Measurements from ENCODE around the gene HERPUD1.

The HERPUD1 gene

DNA sequence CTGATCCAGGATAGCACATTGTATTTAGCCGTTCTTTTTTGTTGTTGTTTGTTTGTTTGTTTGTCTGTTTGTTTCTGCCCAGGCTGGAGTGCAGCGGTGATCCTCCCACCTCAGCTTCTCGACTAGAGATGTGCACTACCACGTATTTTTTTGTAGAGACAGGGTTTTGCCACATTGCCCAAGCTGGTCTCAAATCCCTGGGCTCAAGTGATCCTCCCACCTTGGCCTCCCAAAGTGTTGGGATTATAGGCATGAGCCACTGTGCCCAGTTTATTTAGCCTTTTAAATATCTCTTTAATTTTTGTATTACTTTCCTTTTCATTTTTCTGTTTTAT, 48.2 kb downstream of the HERPUD1 start:
- Histone ChIP-seq H3K27ac (ENCODE audit: extremely low read depth, low read depth, low read length) (no peak overlapping the region), H3K4me1 (ENCODE audit: control insufficient read depth, insufficient read depth, low read length) (no peaks in the 10 kb centered on the region), H3K9me3 (ENCODE audit: control insufficient read depth, insufficient read depth, low read depth, low read length) (no peaks in the 10 kb centered on the region), H3K36me3 (ENCODE audit: control insufficient read depth in 2 of 2, insufficient read depth in 1 of 2, low read length in 2 of 2) (no peaks in the 10 kb centered on the region), H3K4me3 (ENCODE audit: low read depth, low read length) (no peak overlapping the region)
- ChIA-PET POLR2A (interaction anchor here (1.2 kb wide), 1 partner anchor 9 kb away, joined by 3 read pairs; the partner anchor contains the start of gene NLRC5), CTCF (no interaction called here)
- no peak for TF ChIP-seq ZNF510 (tag by site-specific recombination; IDR thresholded peaks at IDR 0.05; ENCODE audit: insufficient replicate concordance)
- no peak for TF ChIP-seq SP2 (tag by site-specific recombination; IDR thresholded peaks at IDR 0.05)

DNA sequence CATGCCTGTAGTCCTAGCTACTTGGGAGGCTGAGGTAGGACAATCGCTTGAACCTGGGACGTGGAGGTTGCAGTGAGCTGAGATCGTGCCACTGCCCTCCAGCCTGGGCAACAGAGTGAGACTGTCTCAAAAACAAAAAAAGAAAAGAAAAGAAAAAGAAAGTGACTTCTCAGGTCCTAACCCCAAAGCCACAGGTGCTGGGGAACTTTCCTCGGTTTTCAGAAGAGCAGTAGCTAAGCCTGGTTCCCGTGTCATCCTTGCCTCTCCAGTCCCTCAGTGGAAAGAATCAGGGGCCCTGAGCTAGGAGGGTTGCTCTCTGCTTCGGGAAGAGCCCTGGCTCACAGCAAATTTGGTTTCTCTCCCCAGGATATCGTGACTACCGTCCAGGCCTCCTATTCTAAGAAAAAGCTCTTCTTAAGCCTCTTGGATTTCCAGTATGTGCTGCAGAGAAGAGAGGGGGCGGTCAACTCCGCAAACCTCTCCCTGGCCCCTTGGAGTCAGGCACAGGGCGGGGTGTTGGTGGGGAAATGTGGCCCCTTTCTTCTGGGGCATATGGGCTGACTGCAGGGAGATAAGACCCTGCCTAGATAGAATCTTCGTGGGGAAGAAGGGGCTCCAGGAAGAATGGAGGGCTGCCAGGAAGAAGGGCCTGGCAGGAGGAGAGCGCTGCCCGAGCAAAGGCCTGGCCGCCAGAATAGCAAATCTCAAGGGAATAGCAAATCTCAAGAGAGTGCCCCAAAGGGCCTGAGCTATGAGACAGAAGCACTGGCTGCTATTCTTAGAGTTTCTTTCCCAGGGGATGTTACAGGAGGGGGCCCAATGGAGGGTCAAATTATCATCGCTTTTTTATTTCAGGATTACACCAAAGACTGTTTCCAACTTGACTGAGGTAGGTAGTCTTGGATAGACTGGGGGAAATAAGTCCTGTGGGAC, 49.1 kb downstream of the HERPUD1 start:
- no peaks in the 10 kb centered on the region for H3K4me1 ChIP-seq (ENCODE audit: control insufficient read depth, insufficient read depth, low read length)
- no peaks in the 10 kb centered on the region for H3K36me3 ChIP-seq (ENCODE audit: control insufficient read depth in 2 of 2, insufficient read depth in 1 of 2, low read length in 2 of 2)
- no peak overlapping the region for H3K4me3 ChIP-seq (ENCODE audit: low read depth, low read length)
- no peak overlapping the region for H3K27ac ChIP-seq (ENCODE audit: extremely low read depth, low read depth, low read length)
- POLR2A ChIA-PET, result interaction anchor here (1.2 kb wide), 1 partner anchor 8 kb away, joined by 3 read pairs; the partner anchor contains the start of gene NLRC5
- CTCF ChIA-PET, result interaction anchor here (0.7 kb wide), 1 partner anchor 17 kb away, joined by 4 read pairs; no protein-coding TSS in a partner anchor
- H3K9me3 ChIP-seq (ENCODE audit: control insufficient read depth, insufficient read depth, low read depth, low read length), result no peaks in the 10 kb centered on the region
- no peak for TF ChIP-seq ZNF155 (tag by site-specific recombination; IDR thresholded peaks at IDR 0.05)
- TF ChIP-seq ZNF560 (tag by site-specific recombination; IDR thresholded peaks at IDR 0.05; ENCODE audit: borderline replicate concordance), result no peak
- no peak for TF ChIP-seq ZNF366 (tag by site-specific recombination; conservative IDR thresholded peaks at IDR 0.05)
- TF ChIP-seq ZBTB7A (tag by site-specific recombination; IDR thresholded peaks at IDR 0.05; ENCODE audit: low read depth), result no peak
- TF ChIP-seq ZNF626 (tag by site-specific recombination; IDR thresholded peaks at IDR 0.05), result no peak
- TF ChIP-seq ZNF677 (tag by site-specific recombination; IDR thresholded peaks at IDR 0.05), result no peak
- TF ChIP-seq, protein P1, sequence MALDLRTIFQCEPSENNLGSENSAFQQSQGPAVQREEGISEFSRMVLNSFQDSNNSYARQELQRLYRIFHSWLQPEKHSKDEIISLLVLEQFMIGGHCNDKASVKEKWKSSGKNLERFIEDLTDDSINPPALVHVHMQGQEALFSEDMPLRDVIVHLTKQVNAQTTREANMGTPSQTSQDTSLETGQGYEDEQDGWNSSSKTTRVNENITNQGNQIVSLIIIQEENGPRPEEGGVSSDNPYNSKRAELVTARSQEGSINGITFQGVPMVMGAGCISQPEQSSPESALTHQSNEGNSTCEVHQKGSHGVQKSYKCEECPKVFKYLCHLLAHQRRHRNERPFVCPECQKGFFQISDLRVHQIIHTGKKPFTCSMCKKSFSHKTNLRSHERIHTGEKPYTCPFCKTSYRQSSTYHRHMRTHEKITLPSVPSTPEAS (tag by site-specific recombination; IDR thresholded peaks at IDR 0.05), result no peak
- TF ChIP-seq OSR2 (tag by site-specific recombination; IDR thresholded peaks at IDR 0.05), result no peak
- no peak for TF ChIP-seq ZNF121 (tag by site-specific recombination; IDR thresholded peaks at IDR 0.05)
- TF ChIP-seq, protein P2, sequence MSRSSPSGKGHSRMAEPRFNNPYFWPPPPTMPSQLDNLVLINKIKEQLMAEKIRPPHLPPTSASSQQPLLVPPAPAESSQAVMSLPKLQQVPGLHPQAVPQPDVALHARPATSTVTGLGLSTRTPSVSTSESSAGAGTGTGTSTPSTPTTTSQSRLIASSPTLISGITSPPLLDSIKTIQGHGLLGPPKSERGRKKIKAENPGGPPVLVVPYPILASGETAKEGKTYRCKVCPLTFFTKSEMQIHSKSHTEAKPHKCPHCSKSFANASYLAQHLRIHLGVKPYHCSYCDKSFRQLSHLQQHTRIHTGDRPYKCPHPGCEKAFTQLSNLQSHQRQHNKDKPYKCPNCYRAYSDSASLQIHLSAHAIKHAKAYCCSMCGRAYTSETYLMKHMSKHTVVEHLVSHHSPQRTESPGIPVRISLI (tag by site-specific recombination; IDR thresholded peaks at IDR 0.05), result no peak
- no peak for TF ChIP-seq HOXA7 (CRISPR knock-in tag; IDR thresholded peaks at IDR 0.05; ENCODE audit: borderline replicate concordance)
- TF ChIP-seq ZFP69B (tag by site-specific recombination; IDR thresholded peaks at IDR 0.05), result no peak
- no peak for TF ChIP-seq ZNF114 (tag by site-specific recombination; IDR thresholded peaks at IDR 0.05)
- no peak for TF ChIP-seq TCF7L2 (IDR thresholded peaks at IDR 0.05; ENCODE audit: borderline replicate concordance, low read depth, low read length)
- no peak for TF ChIP-seq WT1 (tag by site-specific recombination; IDR thresholded peaks at IDR 0.05)
- TF ChIP-seq ZSCAN23 (tag by site-specific recombination; IDR thresholded peaks at IDR 0.05), result no peak
- no peak for TF ChIP-seq ZNF354C (tag by site-specific recombination; IDR thresholded peaks at IDR 0.05; ENCODE audit: borderline replicate concordance, low read depth)

DNA sequence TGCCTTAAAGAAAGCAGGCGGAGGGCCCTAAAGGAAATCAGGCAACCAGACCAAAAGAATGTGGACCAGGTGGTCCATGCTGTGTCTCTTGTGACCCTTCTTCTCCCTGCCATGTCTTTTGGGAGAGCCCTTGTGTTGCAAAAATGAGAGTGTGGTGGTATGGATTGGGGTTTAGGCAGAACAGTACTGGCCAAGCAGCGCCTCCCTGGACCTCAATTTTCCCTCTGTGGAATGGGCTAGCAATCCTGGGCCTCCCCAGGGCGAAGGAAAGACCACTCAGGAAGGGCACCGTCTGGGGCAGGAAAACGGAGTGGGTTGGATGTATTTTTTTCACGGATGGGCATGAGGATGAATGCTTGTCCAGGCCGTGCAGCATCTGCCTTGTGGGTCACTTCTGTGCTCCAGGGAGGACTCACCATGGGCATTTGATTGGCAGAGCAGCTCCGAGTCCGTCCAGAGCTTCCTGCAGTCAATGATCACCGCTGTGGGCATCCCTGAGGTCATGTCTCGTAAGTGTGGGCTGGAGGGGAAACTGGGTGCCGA, 49.9 kb downstream of the HERPUD1 start:
- ChIA-PET POLR2A (no interaction called here), CTCF (interaction anchor here (0.7 kb wide), 1 partner anchor 18 kb away, joined by 4 read pairs; no protein-coding TSS in a partner anchor)
- Histone ChIP-seq H3K9me3 (ENCODE audit: control insufficient read depth, insufficient read depth, low read depth, low read length) (no peaks in the 10 kb centered on the region), H3K27ac (ENCODE audit: extremely low read depth, low read depth, low read length) (no peak overlapping the region), H3K36me3 (ENCODE audit: control insufficient read depth in 2 of 2, insufficient read depth in 1 of 2, low read length in 2 of 2) (no peaks in the 10 kb centered on the region), H3K4me3 (ENCODE audit: low read depth, low read length) (no peak overlapping the region), H3K4me1 (ENCODE audit: control insufficient read depth, insufficient read depth, low read length) (no peaks in the 10 kb centered on the region)
- TF ChIP-seq GLIS2 (tag by site-specific recombination; IDR thresholded peaks at IDR 0.05) (no peak), ZNF514 (tag by site-specific recombination; IDR thresholded peaks at IDR 0.05) (no peak), WT1 (tag by site-specific recombination; IDR thresholded peaks at IDR 0.05) (no peak), TCF7L2 (IDR thresholded peaks at IDR 0.05; ENCODE audit: borderline replicate concordance, low read depth, low read length) (no peak), ZNF677 (tag by site-specific recombination; IDR thresholded peaks at IDR 0.05) (no peak), ZNF530 (tag by site-specific recombination; IDR thresholded peaks at IDR 0.05; ENCODE audit: low read depth) (no peak), ZNF776 (tag by site-specific recombination; IDR thresholded peaks at IDR 0.05; ENCODE audit: borderline replicate concordance) (no peak), ZNF16 (tag by site-specific recombination; IDR thresholded peaks at IDR 0.05; ENCODE audit: low read depth) (no peak), PRDM1 (tag by site-specific recombination; IDR thresholded peaks at IDR 0.05) (no peak), MZF1 (tag by site-specific recombination; IDR thresholded peaks at IDR 0.05; ENCODE audit: borderline replicate concordance) (no peak)
- TF ChIP-seq, protein P3, sequence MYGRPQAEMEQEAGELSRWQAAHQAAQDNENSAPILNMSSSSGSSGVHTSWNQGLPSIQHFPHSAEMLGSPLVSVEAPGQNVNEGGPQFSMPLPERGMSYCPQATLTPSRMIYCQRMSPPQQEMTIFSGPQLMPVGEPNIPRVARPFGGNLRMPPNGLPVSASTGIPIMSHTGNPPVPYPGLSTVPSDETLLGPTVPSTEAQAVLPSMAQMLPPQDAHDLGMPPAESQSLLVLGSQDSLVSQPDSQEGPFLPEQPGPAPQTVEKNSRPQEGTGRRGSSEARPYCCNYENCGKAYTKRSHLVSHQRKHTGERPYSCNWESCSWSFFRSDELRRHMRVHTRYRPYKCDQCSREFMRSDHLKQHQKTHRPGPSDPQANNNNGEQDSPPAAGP (tag by site-specific recombination; IDR thresholded peaks at IDR 0.05), result no peak

Data from HEK293 (cell line).